Neural progenitor cell (in vitro differentiated cells): Measurements from ENCODE around the gene COG2.

Source experiments
- CTCF ChIP-seq: fragments of 200-600 bp; sonication (generic); IDR thresholded peaks from 2 replicates; pipeline ENCODE4 v1.5.1; 2017; ENCODE audit warnings: antibody characterized with exemption, mild to moderate bottlenecking
- EZH2 ChIP-seq: fragments of 200-600 bp; sonication (generic); IDR thresholded peaks from 2 replicates; pipeline ENCODE4 v1.6.1; 2017; ENCODE audit warnings: antibody characterized with exemption, mild to moderate bottlenecking, moderate library complexity
- EZH2phosphoT487 ChIP-seq: fragments of 200-600 bp; sonication (generic); IDR thresholded peaks from 2 replicates; pipeline ENCODE4 v1.6.1; 2017; ENCODE audit warnings: antibody characterized with exemption

DNA sequence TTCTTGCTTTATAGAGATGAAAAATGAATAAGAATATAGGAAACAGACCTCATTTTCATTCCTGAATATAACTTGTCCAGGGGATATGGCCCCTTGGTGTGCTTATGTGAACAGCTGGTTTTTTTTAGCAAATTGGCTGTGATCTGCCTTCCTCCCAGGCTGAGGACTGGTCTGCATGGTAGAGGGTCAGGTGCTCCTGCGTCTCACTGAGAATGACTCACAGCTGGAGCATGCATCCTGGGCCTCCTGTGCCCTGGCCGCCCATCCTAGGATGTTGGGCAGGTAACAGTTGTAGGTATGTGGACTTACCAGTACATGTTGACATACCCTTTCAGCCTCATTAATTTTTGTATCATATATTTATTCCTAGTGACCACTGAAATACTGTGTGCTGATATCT, 41.9 kb downstream of the COG2 start:
- TF ChIP-seq CTCF (no peak), EZH2 (no peak), EZH2phosphoT487 (no peak)
